GM18868 (cell line): ENCODE measurements around the gene CEP295NL.
"Not testable (repeated sequence)": the region's sequence is repeated elsewhere in the genome, so short reads cannot be mapped to it uniquely, and the experiment has no call there.

Experiments
- ATAC-seq: cut with Tn5 transposase; IDR thresholded peaks from one replicate; pipeline ENCODE4 v1.9.1; 2021; ENCODE audit warnings: mild to moderate bottlenecking, moderate library complexity; ENCODE audit not compliant: unreplicated experiment

Gene CEP295NL

GRCh38 chr17:78889531-78889930 lies 13.5 kb downstream of the CEP295NL start:
- ATAC-seq: peak; percentile 63

DNA sequence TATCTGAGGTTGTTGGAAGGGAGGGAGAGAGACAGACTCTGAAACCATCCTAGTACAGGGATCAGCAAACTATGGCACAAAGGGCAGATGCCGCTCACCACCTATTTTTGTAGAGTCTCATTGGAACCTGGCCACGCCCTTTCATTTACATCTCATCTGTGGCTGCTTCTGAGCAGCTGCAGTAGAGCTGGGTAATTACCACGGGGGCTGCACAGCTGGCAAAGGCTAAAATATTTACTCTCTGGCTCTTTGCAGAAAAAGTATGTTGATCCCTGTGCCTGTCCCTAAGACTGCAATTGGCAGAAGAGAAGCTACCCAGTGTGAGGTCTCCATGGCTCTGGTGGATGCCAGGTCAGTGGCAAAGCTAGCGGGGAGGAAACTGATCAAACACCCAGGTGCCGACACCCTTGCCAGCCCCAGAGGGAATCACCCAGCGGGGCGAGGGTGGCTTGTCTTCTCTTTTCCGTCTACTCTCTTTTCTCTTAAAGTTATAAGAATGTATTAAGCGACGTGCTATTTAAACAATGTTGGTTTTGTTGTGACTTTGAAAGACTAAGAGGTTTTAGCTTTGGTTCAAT lies 14.0 kb downstream of the CEP295NL start:
- ATAC-seq: peak; percentile 8

GRCh38 chr17:78886954-78887353 lies 16.0 kb downstream of the CEP295NL start:
- no peak for ATAC-seq

DNA sequence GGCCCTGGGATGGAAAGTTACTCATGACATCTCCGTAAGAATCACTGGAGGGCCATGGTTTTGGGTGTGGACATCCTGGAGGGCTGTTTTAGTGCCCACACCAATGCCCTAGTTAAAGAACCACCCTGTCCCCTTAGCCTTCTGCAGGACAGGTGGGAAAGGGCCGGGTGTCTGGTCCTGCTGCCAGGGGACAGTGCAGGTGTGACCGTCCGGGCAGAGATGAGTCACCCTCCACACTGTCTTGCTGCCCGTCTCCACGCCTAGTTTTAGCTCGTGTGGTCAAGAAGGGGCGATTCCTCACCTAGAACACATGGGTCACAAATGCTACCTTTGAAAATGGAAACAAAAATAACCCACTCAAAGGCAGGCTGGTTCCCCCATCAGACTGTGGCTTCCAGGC lies 17.0 kb downstream of the CEP295NL start:
- ATAC-seq: no peak

- ATAC-seq: no peak
Measured at GRCh38 chr17:78884876-78885667, 17.9 kb downstream of the CEP295NL start.

DNA sequence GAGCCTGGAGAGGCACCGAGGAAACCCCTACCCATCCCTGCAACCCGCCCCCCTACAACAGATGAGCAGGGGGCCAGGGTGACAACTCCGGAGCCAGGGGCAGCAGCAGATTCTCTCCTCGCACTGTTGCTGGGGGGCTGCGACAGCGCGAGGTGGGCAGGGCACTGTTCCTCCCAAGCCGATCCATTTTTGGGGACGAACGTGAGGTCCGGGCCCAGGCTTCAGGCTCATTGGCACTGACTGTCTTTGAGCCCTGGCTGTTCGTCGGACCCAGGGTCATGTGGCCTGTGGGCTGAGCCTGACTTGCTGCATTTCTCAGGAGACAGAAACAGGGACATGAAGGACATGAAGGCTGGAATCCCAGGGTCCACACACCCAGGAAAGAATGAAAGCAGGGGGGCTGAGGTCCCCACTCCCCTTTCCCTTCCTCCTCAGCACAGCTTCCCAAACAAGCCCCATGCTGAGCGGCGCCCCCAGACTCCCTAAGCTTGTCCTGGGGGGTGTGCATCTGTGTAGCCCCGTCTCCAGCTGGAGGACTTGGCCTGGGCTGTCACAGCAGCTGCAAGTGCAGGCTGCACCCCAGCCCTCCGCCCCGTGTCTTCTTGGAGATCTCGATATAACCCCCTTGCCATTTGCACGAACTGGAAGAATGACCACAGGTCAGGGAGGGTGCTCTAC lies 18.7 kb downstream of the CEP295NL start:
- no peak for ATAC-seq

GRCh38 chr17:78883533-78884131 lies 19.4 kb downstream of the CEP295NL start:
- no peak for ATAC-seq

DNA sequence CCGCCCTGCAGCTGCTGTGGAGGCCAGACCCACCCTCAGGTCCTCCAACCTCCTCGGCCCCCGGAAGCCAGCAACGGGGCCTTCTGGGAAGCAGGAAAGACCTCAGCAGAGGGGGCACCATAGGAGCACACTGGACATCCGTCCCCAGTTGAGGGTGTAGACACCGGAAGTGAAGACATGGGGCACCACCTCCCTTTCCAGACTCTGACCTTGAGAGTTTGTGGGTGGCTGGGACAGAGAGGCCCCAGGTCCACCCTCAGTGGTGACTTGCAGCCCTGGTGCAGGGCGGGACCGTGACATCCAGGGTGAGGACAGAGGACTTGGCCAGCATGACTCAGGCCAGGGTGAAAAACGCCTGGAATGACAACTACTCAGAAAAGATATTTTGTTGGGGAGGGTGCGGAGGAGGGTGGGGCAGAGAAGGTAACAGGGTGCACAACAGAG lies 19.9 kb downstream of the CEP295NL start:
- ATAC-seq: no peak

DNA sequence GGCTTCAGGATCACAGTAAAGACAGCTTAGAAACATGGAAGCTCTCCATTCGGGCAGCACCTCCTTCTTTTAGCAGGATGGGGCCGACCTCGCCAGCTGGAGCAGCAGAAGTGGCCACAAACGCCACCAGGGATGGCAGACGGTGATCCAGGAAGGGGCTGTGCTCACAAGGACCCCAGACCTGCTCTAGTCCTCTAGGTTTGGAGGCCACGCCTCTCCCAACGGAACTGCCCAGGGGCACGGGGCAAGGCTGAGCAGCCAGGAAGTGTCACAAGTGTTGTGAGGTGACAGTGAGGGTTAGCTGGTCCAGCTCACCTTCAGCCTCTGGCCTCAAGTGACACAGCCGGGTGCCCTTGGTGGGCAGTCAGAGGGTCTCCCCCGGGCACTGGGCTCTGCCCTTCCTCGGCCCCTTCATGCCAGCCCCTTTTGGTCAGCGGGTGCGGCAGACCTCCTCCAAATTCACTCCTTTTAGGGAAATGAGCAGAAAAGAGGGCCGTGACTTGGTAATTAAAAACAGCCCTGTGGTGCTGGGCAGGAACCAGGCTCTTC lies 20.4 kb downstream of the CEP295NL start:
- no peak for ATAC-seq

DNA sequence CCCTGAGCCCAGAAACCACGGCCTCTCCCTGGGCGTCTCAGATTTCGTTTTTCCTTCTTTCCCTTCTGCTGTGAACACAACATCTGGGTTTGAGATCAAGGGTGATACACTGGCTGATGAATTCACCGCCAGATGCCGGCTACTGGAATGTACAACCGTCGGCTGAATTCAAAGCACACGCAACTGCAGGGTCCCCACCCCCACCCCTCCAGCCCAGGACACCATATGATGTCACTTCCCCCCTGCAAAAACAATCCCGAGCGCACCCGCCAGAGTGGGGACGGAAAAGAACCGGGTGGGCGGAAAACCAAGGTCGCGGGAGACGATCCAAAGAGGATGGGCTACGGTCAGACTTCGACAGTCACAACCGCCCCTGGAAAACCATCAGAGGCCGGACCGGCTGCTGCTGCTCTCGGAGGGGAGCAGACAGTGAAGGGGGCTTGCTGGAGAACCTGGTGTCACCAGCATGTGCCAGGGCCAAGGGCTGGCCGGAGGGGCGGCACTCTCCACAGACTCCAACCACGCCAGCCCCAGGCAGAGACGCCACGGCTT lies 23.3 kb downstream of the CEP295NL start:
- no peak for ATAC-seq

DNA sequence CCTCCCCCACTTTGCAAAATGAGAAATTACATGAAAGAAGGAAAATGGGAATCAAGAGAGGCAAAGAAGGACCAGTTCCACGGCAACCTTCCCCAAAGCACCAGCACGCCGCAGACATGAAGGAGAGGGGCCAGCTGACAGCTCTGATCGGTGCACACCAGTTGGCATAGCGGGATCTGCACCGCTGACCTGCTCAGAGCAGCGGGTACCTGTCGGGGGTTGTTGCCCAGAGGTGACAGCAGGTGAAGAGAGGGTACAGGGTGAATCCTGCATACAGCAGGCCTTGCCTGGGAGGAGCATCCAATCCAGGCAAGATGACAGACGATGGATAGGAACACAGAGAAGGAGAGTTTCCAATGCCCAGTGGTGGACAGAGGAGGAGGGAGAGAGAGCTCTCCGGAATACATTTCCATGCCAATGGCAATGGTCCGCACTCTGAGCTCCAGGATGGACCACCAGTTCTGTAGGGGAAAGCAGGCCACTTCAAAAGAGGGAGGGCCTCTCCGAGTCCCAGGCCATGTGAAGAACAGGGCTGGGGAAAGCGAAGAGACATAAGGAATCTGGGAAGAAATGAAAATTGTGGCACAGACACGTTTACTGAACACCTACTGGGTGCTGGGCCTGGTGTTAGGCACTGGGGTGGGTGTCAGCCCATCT lies 24.0 kb downstream of the CEP295NL start:
- no peak for ATAC-seq

DNA sequence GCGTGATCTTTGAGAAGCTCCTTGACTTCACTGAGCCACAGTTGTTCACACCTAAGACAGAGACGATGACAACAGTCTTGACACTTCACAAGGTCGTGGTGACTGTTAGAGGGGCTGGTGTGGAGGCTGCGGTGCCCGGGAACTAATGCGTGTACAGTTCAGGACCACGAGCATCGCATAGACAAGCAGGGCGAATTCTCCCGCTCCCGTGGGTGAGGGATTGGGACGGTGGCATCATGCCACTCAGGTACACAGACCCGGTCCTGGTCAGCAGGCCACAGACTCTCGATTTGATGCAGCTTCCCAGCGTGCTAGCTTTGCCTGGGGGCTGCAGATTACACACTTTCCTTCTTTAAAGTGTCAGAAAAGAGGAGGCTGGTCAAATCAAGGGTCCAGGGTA lies 24.7 kb downstream of the CEP295NL start:
- no peak for ATAC-seq

DNA sequence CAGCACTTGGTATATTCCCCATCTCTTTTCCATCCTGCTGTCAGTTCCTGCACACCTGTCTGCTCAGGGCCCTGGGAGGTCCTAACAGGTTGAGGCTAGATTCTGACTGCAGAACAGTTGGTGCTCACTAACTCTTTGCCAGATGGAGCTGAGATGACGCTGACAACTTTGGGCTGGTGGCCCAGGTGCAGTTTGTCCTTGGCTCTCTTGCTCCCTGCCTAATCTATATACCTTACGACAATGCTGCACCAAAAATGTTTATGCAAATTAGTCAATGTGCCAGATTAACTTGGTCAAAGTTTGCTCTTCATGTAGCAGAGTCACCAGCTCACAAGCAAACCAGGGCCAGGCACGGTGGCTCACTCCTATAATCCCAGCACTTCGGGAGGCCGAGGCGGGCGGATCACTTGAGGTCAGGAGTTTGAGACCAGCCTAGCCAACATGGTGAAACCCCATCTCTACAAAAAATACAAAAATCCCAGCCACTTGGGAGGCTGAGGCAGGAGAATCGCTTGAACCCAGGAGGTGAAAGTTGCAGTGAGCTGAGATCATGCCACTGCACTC lies 26.0 kb downstream of the CEP295NL start:
- not testable (repeated sequence) for ATAC-seq

- no peak for ATAC-seq
Measured at GRCh38 chr17:78876094-78876597, 26.9 kb downstream of the CEP295NL start.

GRCh38 chr17:78875363-78876093 lies 27.5 kb downstream of the CEP295NL start:
- no peak for ATAC-seq

DNA sequence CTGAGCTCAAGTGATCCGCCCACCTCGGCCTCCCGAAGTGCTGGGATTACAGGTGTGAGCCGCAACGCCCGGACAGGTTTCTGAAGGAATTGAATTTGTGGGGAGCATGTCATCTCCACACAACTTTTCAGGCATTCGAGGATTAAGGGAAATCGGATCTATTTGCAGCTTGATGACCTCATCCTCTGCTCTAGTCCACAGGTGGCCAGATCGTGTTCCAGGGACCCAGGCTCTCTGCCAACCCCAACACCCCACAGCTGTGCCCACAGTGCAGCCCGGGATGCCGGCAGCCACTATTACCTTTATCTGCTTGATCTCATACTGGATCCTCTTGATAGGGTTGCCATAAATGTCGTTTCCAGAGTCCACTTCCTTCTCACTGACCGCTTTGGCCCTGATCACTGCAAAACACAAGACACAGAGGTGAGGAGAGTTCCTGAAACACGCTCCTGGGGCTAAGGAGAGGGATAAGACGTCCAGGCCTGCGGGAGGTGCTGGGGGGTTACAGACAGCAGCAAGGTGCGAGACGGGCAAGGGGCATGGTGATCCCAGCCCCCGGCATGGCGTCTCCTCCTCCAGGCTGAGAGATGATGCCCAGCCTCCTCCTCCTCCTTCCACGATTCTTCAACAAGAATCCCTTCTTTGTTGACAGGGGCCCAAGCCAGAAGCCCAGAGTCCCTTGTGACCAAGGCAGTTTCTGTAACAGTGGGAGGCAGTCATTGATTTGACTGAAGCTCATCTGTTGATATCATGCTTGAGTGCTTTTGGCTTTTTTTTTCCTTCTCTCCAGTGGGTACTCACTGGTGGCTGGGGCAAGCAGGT lies 29.3 kb downstream of the CEP295NL start:
- ATAC-seq: no peak

- ATAC-seq: no peak
Measured at GRCh38 chr17:78872486-78872885, 30.5 kb downstream of the CEP295NL start.

GRCh38 chr17:78870621-78871020 lies 32.4 kb downstream of the CEP295NL start:
- ATAC-seq: no peak
